HG03108 (cell line): ENCODE data around the gene PECR.
"Not testable (repeated sequence)": the region's sequence is repeated elsewhere in the genome, so short reads cannot be mapped to it uniquely, and the experiment has no call there.

ENCODE experiments used
- ATAC-seq: cut with Tn5 transposase; IDR thresholded peaks from one replicate; pipeline ENCODE4 v1.9.1; 2021; ENCODE audit warnings: moderate library complexity; ENCODE audit not compliant: unreplicated experiment

Gene PECR

DNA sequence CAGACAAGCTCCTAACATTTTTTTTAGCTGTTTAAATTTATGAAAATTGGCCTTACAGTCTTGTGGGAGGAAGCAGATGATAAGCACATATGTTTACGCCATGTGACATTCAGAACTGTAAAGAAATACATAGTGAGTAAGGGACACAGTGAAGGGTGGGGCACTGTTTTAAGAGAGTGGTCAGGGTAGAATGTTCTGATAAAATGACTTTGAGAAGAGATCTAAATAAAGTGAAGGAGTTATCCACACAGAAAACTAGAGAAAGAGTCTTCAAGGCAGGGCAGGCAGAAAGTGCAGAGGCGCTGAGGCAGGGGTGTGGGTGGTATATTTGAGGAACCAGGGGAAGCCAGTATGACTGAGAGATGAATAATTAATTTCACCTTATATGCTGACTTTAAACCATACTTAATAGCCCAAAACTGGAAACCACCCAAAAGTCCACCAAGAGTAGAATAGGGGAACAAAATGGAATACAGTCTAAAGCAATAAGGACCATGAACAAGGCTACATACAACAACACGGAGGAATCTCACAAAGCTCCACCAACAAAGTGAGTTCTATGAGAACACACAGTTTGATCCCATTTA lies 76.8 kb downstream of the PECR start:
- ATAC-seq: no peak

GRCh38 chr2:216003876-216004696 lies 77.5 kb downstream of the PECR start:
- ATAC-seq: no peak

DNA sequence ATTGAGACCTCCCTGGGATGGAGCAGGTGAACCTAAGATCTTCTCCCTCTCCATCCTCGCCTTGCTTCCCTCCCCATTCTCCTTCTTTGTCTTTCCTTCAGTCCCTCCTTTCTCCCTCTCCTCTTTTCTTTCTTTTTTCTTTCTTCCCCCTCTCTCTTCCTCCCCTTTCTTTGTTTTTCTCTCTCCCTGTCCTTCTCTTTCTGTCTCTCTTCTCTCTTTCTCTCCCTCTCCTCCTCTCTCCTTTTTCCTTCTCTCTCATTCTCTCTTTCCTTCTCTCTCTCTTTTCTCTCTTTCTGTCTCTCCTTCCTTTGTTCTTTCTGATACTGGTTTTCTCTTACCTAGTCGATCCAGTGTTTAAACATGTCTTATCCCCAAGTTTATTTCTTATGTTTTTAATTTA lies 78.9 kb downstream of the PECR start:
- ATAC-seq: no peak

DNA sequence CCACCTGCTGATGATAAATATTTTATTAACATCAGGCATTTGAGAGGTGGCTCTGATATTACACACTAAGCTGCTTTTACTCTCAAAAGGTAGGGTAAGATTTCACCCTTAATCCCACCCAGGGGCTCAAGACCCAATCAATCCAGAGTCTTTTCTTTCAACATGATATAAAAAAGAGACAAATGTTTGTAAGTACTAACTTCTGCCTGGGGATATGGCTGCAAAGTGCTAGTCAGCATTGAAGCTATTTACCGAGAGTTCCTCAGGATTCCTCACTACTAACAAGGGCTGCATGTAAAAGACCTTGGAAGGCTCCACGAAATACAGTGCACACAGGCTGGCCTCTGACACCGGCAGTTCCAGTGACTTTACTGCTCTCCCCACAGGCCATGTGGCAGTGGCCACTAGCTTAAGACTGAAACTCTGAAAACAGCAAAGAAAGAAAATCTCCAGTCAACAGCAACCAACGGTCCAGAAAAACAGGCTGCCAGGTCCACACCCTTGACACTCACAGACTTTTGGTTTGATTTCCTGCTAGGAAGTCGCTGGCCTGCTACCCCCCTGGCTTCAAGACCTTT lies 79.4 kb downstream of the PECR start:
- no peak for ATAC-seq

DNA sequence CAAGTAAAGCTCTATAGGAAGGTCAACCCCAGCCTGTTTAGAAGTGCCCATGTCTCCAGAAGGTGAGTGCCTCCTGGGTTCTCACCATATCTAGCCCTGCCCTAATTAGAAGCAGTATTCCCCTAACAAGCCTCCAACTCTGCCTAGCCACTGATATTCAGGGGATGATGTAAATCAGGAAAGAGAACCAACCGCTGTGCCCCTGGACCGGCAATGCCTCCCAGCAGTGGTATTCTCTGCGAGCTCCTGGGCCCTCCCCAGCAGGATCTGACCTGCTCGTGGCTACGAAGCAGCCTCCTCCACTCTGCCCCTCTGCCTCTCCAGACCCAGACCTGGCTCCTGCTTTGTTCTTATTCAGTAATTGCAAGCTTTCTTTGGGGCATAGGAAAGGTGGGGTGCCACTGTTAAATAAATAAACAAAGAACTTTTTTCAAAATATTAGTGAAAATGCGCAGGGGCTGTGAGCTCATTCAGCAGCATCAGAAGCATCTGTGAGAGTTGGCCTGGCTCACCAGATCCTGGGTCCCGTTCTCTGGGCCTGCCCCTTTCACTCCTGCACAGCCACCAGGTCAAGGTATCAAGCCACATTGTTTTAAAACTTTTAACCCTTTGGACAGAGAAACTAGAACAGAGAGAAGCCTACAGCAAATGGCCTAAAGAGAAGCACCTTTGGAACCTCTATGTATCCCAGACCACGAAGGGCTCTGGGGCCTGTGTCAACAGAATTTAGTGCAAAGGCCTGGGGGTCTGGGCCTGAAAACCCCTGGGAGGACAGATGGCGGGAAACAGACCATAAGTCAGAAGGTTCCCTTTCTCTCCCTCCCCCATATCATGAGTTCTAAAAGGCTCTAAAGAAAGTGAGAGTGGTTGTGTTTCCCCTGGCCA lies 80.2 kb downstream of the PECR start:
- ATAC-seq: no peak

GRCh38 chr2:215998636-215999035 lies 83.0 kb downstream of the PECR start:
- no peak for ATAC-seq

GRCh38 chr2:215997219-215997618 lies 84.4 kb downstream of the PECR start:
- no peak for ATAC-seq

DNA sequence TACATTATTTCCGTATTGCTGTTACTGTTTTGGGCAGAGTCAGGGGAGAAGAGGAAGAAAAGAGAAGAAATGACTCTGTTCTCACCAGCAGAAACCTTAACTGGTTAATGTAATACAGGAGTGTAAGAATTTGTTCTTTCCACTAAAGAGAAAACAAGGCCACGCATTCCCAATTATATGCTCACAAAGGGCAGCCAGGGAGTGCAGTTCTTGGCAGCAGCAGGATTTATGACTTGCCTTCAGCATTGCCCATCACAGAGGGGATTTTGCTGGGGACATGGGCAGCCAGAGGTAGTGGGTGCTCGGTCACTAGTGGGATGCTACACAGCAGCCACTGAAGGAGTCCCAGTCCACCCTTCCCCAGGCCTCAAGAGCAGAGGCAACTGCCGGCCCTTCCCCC lies 86.7 kb downstream of the PECR start:
- no peak for ATAC-seq

DNA sequence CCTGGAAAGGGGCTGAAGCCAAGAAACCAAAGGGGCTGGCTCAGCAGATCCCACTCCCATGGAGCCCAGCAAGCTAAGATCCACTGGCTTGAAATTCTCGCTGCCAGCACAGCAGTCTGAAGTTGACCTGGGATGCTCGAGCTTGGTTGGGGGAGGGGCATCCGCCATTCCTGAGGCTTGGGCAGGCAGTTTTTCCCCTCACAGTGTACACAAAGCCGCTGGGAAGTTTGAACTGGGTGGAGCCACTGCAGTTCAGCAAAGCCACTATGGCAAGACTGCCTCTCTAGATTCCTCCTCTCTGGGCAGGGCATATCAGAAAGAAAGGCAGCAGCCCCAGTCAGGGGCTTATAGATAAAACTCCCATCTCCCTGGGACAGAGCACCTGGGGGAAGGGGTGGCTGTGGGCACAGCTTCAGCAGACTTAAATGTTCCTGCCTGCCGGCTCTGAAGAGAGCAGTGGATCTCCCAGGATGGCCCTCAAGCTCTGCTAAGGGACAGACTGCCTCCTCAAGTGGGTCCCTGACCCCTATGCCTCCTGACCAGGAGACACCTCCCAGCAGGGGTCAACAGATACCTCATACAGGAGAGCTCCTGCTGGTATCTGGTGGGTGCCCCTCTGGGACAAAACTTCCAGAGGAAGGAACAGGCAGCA lies 92.9 kb downstream of the PECR start:
- not testable (repeated sequence) for ATAC-seq
